GM12873 (cell line): ENCODE measurements around the gene AFDN.

ENCODE experiments used
- CTCF ChIP-seq: IDR thresholded peaks from 2 replicates; pipeline ENCODE4 v1.5.1; 2012; ENCODE audit warnings: low read depth, mild to moderate bottlenecking, moderate library complexity, low read length, control low read depth; ENCODE audit not compliant: insufficient read depth; ENCODE audit errors: missing control alignments

The AFDN gene

GRCh38 chr6:167993831-167994230, 167.1 kb downstream of the AFDN start:
- no peak for TF ChIP-seq CTCF

- no peak for TF ChIP-seq CTCF
These were observed 168.6 kb downstream of the AFDN start for GRCh38 chr6:167995302-167995701.

- TF ChIP-seq CTCF, result no peak
These were observed 169.0 kb downstream of the AFDN start for GRCh38 chr6:167995731-167996151.

- TF ChIP-seq CTCF, result no peak
These were observed 169.9 kb downstream of the AFDN start for GRCh38 chr6:167996424-167997199.

GRCh38 chr6:167997642-167998041, 170.9 kb downstream of the AFDN start, which contains the start of gene KIF25:
Gene KIF25 (plus strand): TSS chr6:167997671. CDS start chr6:168029586, 31,915 bp downstream.
- no peak for TF ChIP-seq CTCF

GRCh38 chr6:167998215-167998614, 171.5 kb downstream of the AFDN start:
- no peak for TF ChIP-seq CTCF

GRCh38 chr6:168000198-168001028, 173.7 kb downstream of the AFDN start:
- no peak for TF ChIP-seq CTCF
